Measurements from ENCODE around the gene SLC22A4. TPM values are rescaled to one million over a fixed set of nuclear protein-coding genes. Genes with fewer than 3 reads are reported as not detected.
A peak's percentile ranks its signal among the peaks of the same experiment; 100 is the strongest.

Gene SLC22A4
- total RNA-seq, 1 experiment from 2014 or later, result 0.72 TPM

DNA sequence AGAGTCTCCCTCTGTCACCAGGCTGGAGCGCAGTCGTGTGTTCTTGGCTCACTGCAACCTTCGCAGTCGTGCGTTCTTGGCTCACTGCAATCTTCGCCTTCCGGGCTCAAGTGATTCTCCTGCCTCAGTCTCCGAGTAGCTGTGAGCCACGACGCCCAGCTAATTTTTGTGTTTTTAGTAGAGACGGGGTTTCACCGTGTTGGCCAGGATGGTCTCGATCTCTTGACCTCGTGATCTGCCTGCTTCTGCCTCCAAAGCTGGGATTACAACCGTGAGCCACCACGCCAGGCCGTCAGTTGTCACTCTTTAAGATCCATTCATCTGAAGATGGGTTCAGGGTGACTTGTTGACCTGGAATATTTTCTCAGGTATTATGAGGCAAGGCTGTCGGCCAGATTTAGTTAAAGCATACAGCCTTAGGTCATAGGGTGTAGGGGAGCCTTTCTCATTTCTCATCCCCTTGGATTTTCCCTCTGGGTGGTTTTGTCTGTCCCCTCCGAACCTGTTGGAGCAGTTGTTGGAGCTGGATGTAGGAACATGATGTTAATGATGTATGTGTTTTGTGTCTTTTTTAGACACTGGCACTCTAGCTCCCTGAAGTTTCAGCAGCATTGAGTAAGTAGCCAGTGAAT is 76.9 kb downstream of the SLC22A4 start:
- TF ChIP-seq, protein P1, sequence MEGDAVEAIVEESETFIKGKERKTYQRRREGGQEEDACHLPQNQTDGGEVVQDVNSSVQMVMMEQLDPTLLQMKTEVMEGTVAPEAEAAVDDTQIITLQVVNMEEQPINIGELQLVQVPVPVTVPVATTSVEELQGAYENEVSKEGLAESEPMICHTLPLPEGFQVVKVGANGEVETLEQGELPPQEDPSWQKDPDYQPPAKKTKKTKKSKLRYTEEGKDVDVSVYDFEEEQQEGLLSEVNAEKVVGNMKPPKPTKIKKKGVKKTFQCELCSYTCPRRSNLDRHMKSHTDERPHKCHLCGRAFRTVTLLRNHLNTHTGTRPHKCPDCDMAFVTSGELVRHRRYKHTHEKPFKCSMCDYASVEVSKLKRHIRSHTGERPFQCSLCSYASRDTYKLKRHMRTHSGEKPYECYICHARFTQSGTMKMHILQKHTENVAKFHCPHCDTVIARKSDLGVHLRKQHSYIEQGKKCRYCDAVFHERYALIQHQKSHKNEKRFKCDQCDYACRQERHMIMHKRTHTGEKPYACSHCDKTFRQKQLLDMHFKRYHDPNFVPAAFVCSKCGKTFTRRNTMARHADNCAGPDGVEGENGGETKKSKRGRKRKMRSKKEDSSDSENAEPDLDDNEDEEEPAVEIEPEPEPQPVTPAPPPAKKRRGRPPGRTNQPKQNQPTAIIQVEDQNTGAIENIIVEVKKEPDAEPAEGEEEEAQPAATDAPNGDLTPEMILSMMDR (conservative IDR thresholded peaks at IDR 0.05), result no peak
- Histone ChIP-seq H2AK5ac (ENCODE audit: insufficient read length, low read length) (no peak overlapping the region), H3K9me3 (ENCODE audit: control insufficient read depth, low read depth, low read length) (no peaks in the 10 kb centered on the region), H3K79me2 (ENCODE audit: insufficient read depth, low read length) (no peaks in the 10 kb centered on the region), H2BK120ac (ENCODE audit: low read depth, low read length, poor library complexity, severe bottlenecking) (no peak overlapping the region), H3K4me2 (ENCODE audit: insufficient read depth, insufficient read length, low read length) (no peak overlapping the region), H3K27me3 (ENCODE audit: insufficient read depth, low read length) (no peaks in the 10 kb centered on the region; the same call in 1 of the 2 replicates), H2AFZ (ENCODE audit: low read length) (no peak overlapping the region), H3K23ac (ENCODE audit: insufficient read length, low read depth, low read length) (no peak overlapping the region), H4K5ac (ENCODE audit: insufficient read length, low read depth, low read length) (no peak overlapping the region), H2BK15ac (ENCODE audit: low read depth, low read length) (no peak overlapping the region), H2BK12ac (ENCODE audit: insufficient read length, low read depth, low read length) (no peak overlapping the region), H3T11ph (ENCODE audit: low read length) (no peak overlapping the region), H3K14ac (ENCODE audit: insufficient read depth, low read length) (no peak overlapping the region), H4K20me1 (ENCODE audit: control insufficient read depth, insufficient read depth, insufficient read length) (no peaks in the 10 kb centered on the region), H3K9ac (ENCODE audit: extremely low read depth, insufficient read length, low read length) (no peak overlapping the region), H2BK20ac (ENCODE audit: low read depth, low read length, poor library complexity, severe bottlenecking) (no peak overlapping the region), H4K91ac (ENCODE audit: insufficient read length, low read depth, low read length) (no peak overlapping the region), H3K4ac (ENCODE audit: low read depth, low read length) (no peak overlapping the region), H3K27ac (ENCODE audit: insufficient read length, low read depth, low read length) (no peak overlapping the region), H3K18ac (ENCODE audit: insufficient read length, low read depth, low read length) (no peak overlapping the region), H2BK5ac (ENCODE audit: insufficient read length, low read length) (no peak overlapping the region), H4K8ac (replicated peaks; ENCODE audit: insufficient read length, low read depth, low read length) (no peak overlapping the region), H3K23me2 (ENCODE audit: insufficient read length, low read depth, low read length, poor library complexity, severe bottlenecking) (peaks cover 3% of the 10 kb centered on the region), H3K4me1 (ENCODE audit: insufficient read depth, low read length) (no peaks in the 10 kb centered on the region), H3K79me1 (ENCODE audit: insufficient read depth, low read depth, low read length, poor library complexity, severe bottlenecking) (no peaks in the 10 kb centered on the region), H3K56ac (ENCODE audit: insufficient read length, low read depth, low read length) (no peak overlapping the region)
- Mint-ChIP-seq H3K27ac (no peak overlapping the region; a peak in 1 of 7 replicates), H3K9me3 (no peaks in the 10 kb centered on the region), H3K4me3 (peak overlapping the region; percentile 73 to 81), H3K27me3 (ENCODE audit: low read depth) (peaks cover 15% of the 10 kb centered on the region), H3K36me3 (ENCODE audit: insufficient read depth in 1 of 3, low read depth in 3 of 3) (peaks cover 0 to 3% (median 0%) of the 10 kb centered on the region in 3 experiments; a peak in 3 of 7 replicates), H3K4me1 (peaks cover 16 to 18% of the 10 kb centered on the region in 2 experiments)
- DNase-seq, result no peak
- WGBS (ENCODE audit: extremely low coverage, insufficient read length, low lambda C conversion rate), result no CpG with 5 or more reads among the region's 19 CpGs

All from H9 (cell line).